Stimulated activated CD4-positive, alpha-beta T cell treated with anti-CD3 and anti-CD28 coated beads, Interleukin-2, amount 100 ng/mL, for 4 hours (primary cell): Measurements from ENCODE around the gene TMA16.

ENCODE experiments used
- DNase-seq: peaks from one replicate; pipeline ENCODE4 v3.0.0-alpha.2; 2020; ENCODE audit warnings: low read depth

Gene TMA16

DNA sequence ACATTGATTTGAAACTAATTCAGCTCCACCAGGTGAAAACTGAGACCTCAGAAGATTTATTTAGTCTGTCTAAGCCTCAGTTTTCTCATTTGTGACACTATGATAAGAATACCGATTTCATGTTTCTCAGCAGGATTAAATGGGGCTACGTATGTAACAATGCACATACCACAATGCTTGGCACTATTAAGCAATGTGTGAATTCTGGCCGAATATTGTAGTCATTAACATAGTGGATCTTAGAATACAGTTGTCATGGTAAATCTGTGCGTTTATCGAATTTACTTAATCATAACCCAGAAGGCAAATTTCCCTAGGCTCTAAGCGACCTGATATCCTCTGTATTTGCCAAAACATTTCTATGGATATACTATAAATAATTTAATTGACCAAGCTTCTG, 69.1 kb downstream of the TMA16 start:
- no peak for DNase-seq

DNA sequence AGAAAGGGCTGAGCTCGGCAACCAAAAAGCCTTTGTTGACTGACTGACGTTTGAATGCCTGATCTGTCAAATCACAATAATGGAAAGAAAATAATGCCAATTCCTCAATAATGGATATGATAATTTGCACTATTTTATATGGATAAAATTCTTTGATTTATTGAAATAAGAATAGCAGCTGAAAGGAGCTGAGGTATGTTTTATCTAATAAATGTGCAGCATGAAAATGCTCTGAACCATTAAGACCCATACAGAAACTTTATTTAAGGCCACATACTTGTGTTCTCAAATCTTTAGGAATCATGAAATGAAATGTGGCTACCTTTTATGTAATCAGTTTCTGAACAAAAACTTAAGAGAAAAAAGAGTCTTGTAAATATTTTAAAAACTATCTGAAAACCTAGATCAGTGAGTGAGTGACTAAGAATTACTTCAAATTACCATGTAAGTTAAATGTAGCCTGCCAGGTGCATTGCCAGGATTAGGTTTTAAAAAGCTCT, 69.8 kb downstream of the TMA16 start:
- no peak for DNase-seq

DNA sequence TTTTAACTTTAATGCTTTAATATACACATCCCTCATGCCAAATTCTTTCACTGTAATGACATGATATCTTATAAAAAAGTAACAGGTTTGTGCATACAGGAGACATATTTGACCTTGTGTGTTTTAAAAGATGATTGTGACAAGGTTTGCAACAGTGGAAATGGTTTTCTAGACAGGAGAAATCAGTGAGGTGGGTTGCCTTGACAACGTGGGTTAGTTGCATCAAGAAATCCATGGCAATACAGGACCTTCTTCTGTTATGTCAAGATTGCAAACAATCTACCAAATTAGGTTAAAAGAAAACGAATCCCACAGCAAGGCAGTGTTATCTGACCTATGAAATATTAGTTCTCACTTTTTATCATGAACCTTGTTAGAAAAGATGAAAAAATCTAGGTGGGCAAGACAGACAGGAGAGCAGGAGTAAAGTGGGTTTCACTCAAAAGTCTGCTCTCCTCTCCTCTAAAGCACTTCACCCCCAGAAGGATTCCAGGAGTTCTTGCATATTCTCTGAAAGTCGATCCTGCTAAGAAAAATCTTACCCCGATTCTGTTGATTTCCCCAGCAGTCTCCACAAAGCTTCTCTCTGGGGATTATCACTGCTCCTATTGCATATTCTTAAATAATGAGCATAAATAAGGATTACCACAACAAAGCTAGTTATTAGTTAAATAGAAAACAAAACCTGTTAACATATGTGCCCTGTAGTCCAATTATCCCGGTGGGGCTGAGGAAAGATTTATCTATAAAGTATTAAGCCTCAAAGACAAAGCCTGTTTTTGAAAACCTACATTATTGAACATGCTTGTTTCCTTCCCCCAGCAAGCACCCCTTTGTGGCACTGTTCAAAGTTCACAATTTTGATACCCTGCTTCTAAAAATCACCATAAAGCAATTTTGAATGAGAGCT, 71.0 kb downstream of the TMA16 start:
- DNase-seq, result no peak

DNA sequence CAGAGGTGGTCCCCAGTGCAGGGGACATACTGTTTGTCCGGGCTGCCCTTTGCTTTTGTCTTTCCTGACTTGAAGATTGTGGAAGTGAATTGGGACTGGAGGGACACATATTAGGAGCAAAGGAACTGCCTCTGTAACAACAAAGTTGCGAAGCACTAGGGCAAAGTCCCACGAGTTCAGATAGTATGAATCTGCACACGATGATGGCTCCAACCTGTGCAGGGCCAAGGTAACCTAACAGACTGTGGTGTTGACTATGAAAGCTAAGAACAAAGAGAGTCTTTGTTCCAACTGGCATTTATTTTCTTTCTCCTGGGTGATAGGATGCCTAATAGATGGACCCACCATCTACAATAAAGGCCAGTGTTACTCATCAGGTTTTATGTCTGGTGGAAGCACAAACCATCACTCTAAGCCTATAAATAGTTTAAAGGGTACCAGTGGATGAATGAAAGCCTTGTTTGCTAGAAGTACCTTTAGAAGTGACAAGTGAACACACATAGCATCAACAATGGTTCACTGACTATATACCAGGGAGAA, 71.8 kb downstream of the TMA16 start:
- no peak for DNase-seq

DNA sequence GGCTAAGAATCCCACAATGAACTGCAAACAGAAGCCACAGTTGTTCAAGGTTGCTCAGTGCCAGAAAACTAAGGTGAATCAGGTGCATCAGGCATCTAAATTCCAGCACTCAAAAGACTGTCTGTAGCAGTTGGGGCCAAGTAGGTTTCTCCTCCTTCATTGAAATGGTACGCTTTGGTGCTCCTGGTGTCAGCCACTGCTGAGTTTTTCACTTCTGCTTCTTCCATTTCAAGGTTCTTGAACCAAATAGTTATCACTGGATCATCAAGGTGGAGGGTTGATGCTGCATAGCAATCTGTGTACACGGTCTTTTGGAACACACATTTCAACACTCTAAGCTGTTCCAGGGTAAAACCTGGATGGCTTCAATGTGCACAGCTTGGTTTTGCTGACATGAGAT, 74.4 kb downstream of the TMA16 start:
- no peak for DNase-seq
